ENCODE results near the gene RPL41. TPM values are rescaled to one million over a fixed set of nuclear protein-coding genes. Genes with fewer than 3 reads are reported as not detected.

The RPL41 gene
- total RNA-seq, 1 experiment from 2014 or later: 3,051 TPM

DNA sequence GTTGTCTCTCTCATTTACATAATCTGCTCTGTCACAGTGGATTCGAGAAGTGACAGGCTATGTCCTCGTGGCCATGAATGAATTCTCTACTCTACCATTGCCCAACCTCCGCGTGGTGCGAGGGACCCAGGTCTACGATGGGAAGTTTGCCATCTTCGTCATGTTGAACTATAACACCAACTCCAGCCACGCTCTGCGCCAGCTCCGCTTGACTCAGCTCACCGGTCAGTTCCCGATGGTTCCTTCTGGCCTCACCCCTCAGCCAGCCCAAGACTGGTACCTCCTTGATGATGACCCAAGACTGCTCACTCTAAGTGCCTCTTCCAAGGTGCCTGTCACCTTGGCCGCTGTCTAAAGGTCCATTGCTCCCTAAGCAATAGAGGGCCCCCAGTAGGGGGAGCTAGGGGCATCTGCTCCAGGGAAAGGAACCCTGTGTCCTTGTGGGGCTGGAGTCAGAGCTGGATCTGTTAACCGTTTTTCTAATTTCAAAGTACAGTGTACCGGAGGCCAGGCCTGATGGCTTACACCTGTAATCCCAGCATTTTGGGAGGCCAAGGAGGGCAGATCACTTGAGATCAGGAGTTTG is 31.4 kb upstream of the RPL41 start:
- no peak overlapping the region for H3K4me3 Mint-ChIP-seq (ENCODE audit: unreplicated experiment)
- peak in 1 of 2 experiments; percentile 44 for DNase-seq
- BruUV-seq (replicated peaks): no TSS peak
- Histone ChIP-seq H3K36me3 (ENCODE audit: control insufficient read depth, insufficient read depth, low read length) (peaks cover 19% of the 10 kb centered on the region), H3K4me1 (peaks cover 20% of the 10 kb centered on the region), H3K9me3 (no peaks in the 10 kb centered on the region), H3K4me3 (ENCODE audit: low read depth, low read length) (no peak overlapping the region), H3K27me3 (replicated peaks; ENCODE audit: control insufficient read depth, insufficient read depth, low read length) (no peaks in the 10 kb centered on the region)
- ChIA-PET CTCF (interaction anchor here (0.6 to 2.0 kb wide), 6 partner anchors 19 to 111 kb away, joined by 3 to 6 read pairs (median 4); partner anchors contain the start of genes PA2G4, RAB5B and SMARCC2), POLR2A (no interaction called here)
- H3K36me3 Mint-ChIP-seq (ENCODE audit: insufficient read depth, unreplicated experiment): peaks cover 85% of the 10 kb centered on the region
- no peaks in the 10 kb centered on the region for H3K9me3 Mint-ChIP-seq (ENCODE audit: unreplicated experiment)
- intact Hi-C loops (cut with micrococcal nuclease; ENCODE audit: unreplicated experiment): no loop called here
- H3K27ac Mint-ChIP-seq (ENCODE audit: unreplicated experiment): no peak overlapping the region
- no peaks in the 10 kb centered on the region for H3K27me3 Mint-ChIP-seq (ENCODE audit: insufficient read depth, unreplicated experiment)
- H3K4me1 Mint-ChIP-seq (ENCODE audit: low read depth, unreplicated experiment): peaks cover 22% of the 10 kb centered on the region
- TF ChIP-seq, protein P1, sequence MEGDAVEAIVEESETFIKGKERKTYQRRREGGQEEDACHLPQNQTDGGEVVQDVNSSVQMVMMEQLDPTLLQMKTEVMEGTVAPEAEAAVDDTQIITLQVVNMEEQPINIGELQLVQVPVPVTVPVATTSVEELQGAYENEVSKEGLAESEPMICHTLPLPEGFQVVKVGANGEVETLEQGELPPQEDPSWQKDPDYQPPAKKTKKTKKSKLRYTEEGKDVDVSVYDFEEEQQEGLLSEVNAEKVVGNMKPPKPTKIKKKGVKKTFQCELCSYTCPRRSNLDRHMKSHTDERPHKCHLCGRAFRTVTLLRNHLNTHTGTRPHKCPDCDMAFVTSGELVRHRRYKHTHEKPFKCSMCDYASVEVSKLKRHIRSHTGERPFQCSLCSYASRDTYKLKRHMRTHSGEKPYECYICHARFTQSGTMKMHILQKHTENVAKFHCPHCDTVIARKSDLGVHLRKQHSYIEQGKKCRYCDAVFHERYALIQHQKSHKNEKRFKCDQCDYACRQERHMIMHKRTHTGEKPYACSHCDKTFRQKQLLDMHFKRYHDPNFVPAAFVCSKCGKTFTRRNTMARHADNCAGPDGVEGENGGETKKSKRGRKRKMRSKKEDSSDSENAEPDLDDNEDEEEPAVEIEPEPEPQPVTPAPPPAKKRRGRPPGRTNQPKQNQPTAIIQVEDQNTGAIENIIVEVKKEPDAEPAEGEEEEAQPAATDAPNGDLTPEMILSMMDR (IDR thresholded peaks at IDR 0.05; ENCODE audit: insufficient read depth in 1 of 2, low read depth in 1 of 2, low read length in 1 of 2, severe bottlenecking in 1 of 2, unreplicated experiment in 1 of 2): peak in 1 of 2 experiments; percentile 14

DNA sequence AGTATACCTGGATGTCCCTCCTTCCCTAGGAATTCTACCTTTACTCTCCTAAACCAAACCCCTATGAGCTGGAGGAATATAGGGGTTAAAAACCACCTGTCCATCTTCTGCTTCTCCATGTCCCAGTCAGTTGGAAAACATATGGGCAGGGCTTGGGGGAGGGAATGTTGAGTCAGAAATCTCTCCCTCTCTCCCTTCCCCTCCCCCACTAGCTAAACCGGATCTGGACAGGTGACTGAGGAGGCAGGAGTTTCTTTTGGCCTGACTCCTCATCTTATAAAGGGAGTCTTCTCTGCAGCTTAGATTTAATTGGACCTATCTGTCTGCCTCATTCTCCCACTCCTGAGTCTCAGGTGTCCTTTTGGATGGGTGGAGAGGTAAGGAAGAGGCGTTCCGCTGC is 30.3 kb upstream of the RPL41 start:
- CTCF ChIA-PET: interaction anchor here (0.6 to 2.0 kb wide), 5 partner anchors 8 to 41 kb away, joined by 3 to 6 read pairs (median 4); partner anchors contain the start of gene PA2G4
- no peaks in the 10 kb centered on the region for H3K9me3 Mint-ChIP-seq (ENCODE audit: unreplicated experiment)
- peaks cover 83% of the 10 kb centered on the region for H3K36me3 Mint-ChIP-seq (ENCODE audit: insufficient read depth, unreplicated experiment)
- H3K4me1 ChIP-seq: peaks cover 17% of the 10 kb centered on the region
- peak overlapping the region; percentile 37 for H3K4me3 Mint-ChIP-seq (ENCODE audit: unreplicated experiment)
- H3K27ac Mint-ChIP-seq (ENCODE audit: unreplicated experiment): peak overlapping the region; percentile 57
- peaks cover 19% of the 10 kb centered on the region for H3K36me3 ChIP-seq (ENCODE audit: control insufficient read depth, insufficient read depth, low read length)
- peaks cover 22% of the 10 kb centered on the region for H3K4me1 Mint-ChIP-seq (ENCODE audit: low read depth, unreplicated experiment)
- intact Hi-C loops (cut with micrococcal nuclease; ENCODE audit: unreplicated experiment): no loop called here
- H3K9me3 ChIP-seq: no peaks in the 10 kb centered on the region
- TF ChIP-seq, protein P1 (IDR thresholded peaks at IDR 0.05; ENCODE audit: insufficient read depth in 1 of 2, low read depth in 1 of 2, low read length in 1 of 2, severe bottlenecking in 1 of 2, unreplicated experiment in 1 of 2): no peak
- no peaks in the 10 kb centered on the region for H3K27me3 ChIP-seq (replicated peaks; ENCODE audit: control insufficient read depth, insufficient read depth, low read length)
- DNase-seq: peak; percentile 64 to 70
- POLR2A ChIA-PET: interaction anchor here (0.6 to 0.7 kb wide), 2 partner anchors 1282 to 1391 kb away, joined by 3 to 4 read pairs; no protein-coding TSS in a partner anchor
- no peak overlapping the region for H3K4me3 ChIP-seq (ENCODE audit: low read depth, low read length)
- BruUV-seq (replicated peaks): no TSS peak
- H3K27me3 Mint-ChIP-seq (ENCODE audit: insufficient read depth, unreplicated experiment): no peaks in the 10 kb centered on the region

DNA sequence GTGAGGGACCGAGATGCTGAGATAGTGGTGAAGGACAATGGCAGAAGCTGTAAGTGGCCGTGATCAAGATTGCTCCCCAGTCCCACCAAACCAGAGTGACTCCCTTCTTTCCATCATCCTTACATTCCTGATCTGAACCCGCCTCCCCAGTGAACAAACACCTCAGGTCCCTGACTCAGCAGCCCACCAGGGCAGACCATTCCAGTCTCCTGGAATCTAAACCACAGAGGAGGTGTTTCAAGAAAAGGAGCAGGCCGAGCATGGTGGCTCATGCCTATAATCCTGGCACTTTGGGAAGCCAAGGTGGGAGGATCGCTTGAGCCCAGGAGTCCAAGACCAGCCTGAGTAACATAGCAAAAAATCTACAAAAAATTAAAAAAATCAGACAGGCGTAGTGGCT is 29.8 kb upstream of the RPL41 start:
- H3K36me3 Mint-ChIP-seq (ENCODE audit: insufficient read depth, unreplicated experiment): peaks cover 79% of the 10 kb centered on the region
- POLR2A ChIA-PET: interaction anchor here (0.6 to 0.7 kb wide), 2 partner anchors 1281 to 1390 kb away, joined by 3 to 4 read pairs; no protein-coding TSS in a partner anchor

More for the DNA sequence above, 29.8 kb upstream of the RPL41 start:
- TF ChIP-seq, protein P1 (IDR thresholded peaks at IDR 0.05; ENCODE audit: insufficient read depth in 1 of 2, low read depth in 1 of 2, low read length in 1 of 2, severe bottlenecking in 1 of 2, unreplicated experiment in 1 of 2): no peak
- Mint-ChIP-seq H3K4me3 (ENCODE audit: unreplicated experiment) (peak overlapping the region; percentile 37), H3K4me1 (ENCODE audit: low read depth, unreplicated experiment) (peaks cover 21% of the 10 kb centered on the region), H3K27me3 (ENCODE audit: insufficient read depth, unreplicated experiment) (no peaks in the 10 kb centered on the region), H3K27ac (ENCODE audit: unreplicated experiment) (no peak overlapping the region), H3K9me3 (ENCODE audit: unreplicated experiment) (no peaks in the 10 kb centered on the region)
- BruUV-seq (replicated peaks): no TSS peak
- H3K36me3 ChIP-seq (ENCODE audit: control insufficient read depth, insufficient read depth, low read length): peaks cover 19% of the 10 kb centered on the region
- intact Hi-C loops (cut with micrococcal nuclease; ENCODE audit: unreplicated experiment): no loop called here
- H3K27me3 ChIP-seq (replicated peaks; ENCODE audit: control insufficient read depth, insufficient read depth, low read length): no peaks in the 10 kb centered on the region
- H3K4me1 ChIP-seq: peaks cover 12% of the 10 kb centered on the region
- CTCF ChIA-PET: interaction anchor here (0.6 to 2.0 kb wide), 3 partner anchors 9 to 39 kb away, joined by 3 to 6 read pairs (median 3); partner anchors contain the start of gene PA2G4
- H3K4me3 ChIP-seq (ENCODE audit: low read depth, low read length): no peak overlapping the region
- DNase-seq: no peak
- no peaks in the 10 kb centered on the region for H3K9me3 ChIP-seq

Measured in Caco-2 (cell line).